ENCODE results near the gene RAB3A.
"Not testable (repeated sequence)": the region's sequence is repeated elsewhere in the genome, so short reads cannot be mapped to it uniquely, and the experiment has no call there.

Gene RAB3A

DNA sequence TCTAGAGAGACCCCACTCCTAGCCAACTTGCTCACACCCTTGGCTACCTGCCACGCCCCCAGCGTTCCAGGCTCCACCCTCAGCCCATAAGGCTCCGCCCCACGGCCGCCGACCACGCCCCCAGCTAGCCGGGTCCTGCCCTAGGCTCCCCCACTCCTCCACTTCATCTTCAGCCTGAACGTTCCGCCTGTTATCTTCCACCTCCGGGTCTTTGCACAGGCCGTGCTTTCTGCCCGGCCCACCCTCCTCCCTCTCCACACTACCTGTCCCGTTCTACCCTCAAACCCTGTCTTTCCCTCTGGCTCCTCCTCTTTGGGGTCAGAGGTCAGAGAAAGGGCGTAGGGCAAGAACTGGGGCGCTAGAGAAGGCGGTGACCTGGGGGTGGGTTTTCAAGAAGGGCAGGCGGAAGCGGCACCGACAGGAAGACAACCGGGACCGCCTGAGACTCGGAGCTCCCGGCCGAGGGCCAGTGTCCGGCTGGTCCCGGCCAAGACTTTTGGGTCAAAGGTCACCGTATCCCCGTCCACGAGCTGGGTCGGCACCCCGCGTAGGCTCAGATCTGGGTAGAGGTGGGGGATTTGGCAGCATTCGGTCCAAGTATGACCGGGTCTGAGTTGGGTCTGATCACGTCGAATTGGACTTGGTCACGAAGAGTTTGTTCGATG, 20.1 kb upstream of the RAB3A start:
- DNase-seq (ENCODE audit: low spot score): peak; percentile 80

- no peak for DNase-seq (ENCODE audit: low spot score)
These were observed 18.2 kb upstream of the RAB3A start for GRCh38 chr19:18221815-18222725.

GRCh38 chr19:18220632-18221275, 16.9 kb upstream of the RAB3A start:
- DNase-seq (ENCODE audit: low spot score): no peak

DNA sequence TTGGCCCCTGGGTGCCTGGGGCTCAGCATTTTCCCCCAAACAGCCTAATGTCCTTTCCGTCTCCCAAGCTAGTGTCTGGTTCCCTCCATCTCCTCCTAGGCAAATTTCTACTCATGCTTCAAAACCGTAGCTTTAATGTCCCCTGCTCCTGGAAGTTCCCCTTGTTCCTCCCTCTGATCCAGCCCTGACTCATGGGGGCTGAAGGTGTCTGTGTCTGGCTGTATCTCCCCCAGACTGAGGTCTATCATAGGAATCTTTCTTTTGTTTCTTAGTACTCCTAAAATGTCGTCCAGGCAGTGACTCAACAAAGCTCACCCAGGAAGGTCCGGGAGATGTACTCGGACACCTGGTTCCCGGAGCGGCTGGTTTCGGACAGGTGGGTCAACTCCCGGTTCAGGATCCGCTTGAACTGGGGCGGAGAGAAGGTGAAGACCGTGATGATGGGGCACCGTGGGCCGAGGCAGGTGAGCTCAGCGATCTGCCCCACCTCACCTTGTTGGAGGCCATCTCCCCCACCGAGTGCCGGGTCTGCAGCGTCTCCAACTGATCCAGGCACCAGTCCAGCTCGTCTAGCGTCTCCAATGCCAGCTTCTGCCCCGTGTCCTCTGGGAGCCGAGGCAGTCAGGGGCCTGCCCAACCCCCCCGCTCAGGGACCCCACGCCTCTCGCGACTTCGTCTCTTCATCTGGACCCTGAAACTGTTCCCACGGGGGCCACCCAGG, 16.2 kb upstream of the RAB3A start:
- no peak for DNase-seq (ENCODE audit: low spot score)

GRCh38 chr19:18218600-18218999, 14.8 kb upstream of the RAB3A start:
- DNase-seq (ENCODE audit: low spot score): no peak

GRCh38 chr19:18218159-18218558, 14.3 kb upstream of the RAB3A start:
- no peak for DNase-seq (ENCODE audit: low spot score)

DNA sequence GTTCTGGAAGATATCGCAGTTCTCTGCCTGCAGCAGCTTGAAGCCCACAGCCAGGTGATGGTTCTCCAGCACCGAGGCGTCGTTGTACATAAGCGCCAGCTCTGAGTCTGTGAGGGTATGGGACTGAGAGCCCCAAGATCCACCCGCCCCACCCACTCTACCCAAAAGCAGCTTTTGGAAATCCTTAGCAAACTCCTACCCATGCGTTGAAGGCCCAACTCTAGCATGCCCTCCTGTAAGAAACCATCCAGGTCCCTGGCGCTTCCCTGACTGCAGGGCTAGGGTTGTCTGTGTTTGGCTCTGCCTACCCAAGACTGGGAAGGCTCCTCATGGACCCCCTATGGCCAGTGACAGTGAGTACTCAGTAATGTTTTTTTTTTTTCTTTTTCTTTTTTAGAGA, 12.9 kb upstream of the RAB3A start:
- no peak for DNase-seq (ENCODE audit: low spot score)

DNA sequence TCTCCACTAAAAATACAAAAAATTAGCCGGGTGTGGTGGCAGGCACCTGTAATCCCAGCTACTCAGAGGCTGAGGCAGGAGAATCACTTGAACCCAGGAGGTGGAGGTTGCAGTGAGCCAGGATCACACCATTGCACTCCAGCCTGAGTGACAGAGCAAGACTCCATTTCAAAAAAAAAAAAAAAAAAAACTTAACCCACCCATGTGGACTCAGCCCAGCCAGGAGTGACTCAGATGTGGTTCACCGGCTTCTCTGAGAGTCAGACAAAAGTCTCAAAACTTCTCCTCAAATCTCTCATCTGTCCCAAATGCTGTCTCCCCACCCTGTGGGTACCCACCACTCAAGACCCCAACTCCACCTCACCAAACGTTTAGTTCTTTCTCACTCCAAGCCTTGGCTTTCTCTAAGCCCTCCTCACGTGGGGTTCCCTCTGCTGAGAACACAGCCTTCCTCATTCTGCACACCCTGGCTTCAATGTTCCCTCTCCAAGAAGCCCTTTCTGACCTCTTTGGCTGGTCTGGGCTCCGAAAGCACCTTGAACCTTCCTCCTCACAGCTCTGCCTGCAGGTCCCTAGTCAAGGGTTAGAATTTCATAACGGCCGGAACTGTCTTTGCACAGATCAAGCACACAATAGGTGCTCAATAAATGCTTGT, 11.1 kb upstream of the RAB3A start:
- DNase-seq (ENCODE audit: low spot score): no peak

DNA sequence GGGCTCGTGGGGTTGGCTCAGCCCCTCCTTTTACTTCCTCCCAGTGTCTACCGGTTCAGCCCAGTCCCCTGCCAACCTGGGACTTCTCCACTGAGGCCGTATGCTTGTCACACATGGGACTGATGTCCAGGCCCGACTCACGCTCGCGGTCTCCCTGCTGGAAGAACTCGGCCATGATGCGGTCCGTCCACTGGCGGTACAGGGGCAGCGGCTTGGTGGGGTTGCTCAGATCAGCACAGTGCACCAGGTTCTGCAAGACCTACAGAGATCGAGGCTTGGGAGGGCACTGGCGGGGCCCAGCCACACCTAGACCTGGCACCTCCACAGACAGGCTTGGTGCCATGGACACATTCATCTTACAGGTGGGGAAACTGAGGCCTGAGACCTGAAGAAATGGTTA, 7.8 kb upstream of the RAB3A start:
- DNase-seq (ENCODE audit: low spot score): no peak

- DNase-seq (ENCODE audit: low spot score): not testable (repeated sequence)
These were observed 6.1 kb upstream of the RAB3A start for GRCh38 chr19:18209912-18210311.

GRCh38 chr19:18208098-18208951, 4.5 kb upstream of the RAB3A start:
- DNase-seq (ENCODE audit: low spot score): peak; percentile 30

GRCh38 chr19:18206018-18206417, 2.2 kb upstream of the RAB3A start:
- no peak for DNase-seq (ENCODE audit: low spot score)

GRCh38 chr19:18205200-18205892, 1.5 kb upstream of the RAB3A start:
- peak; percentile 56 for DNase-seq (ENCODE audit: low spot score)

DNA sequence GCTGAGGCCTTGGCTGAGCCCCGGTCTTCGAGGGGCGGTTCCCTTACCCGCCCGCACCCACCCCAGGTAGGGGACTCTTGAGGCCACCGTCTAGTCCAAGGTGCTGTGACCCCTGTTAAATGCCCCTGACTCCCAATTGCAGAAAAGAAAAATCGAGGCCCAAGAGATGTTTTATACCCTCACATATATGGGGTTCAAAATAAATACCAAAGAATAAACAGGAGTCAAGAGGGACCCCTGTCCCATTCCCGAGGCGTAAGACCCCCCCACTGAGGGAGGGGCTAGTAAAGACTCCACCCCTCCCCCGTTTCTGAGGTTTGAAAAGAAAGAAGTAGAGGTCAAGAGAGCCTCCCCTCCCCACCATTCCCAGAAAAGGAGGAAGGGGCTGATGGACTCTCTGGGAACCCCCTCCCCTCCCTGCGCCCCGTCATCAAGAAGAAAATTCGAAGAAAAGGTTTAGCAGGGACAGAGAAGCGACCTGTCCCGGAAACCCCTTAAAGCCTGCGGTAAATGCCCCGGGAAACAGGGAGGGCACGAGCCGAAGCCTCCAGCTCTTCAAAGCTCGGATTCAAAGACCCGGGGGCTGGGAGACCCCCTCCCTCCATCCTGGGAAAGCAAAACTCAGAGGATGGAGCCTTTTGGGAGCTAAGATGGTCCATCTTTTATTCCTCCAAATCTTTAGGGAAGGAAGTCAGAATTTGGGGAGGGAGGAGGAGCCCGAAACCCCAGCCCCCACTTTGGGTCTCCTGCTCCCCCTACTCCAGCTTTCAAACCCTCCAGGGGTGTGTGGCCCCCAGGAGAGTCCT, 755 bp upstream of the RAB3A start:
- DNase-seq (ENCODE audit: low spot score): peak; percentile 61

- DNase-seq (ENCODE audit: low spot score): peak; percentile 55
These were observed 407 bp downstream of the RAB3A start for GRCh38 chr19:18203408-18203862.

GRCh38 chr19:18202778-18203407, 949 bp downstream of the RAB3A start:
- DNase-seq (ENCODE audit: low spot score): no peak

GRCh38 chr19:18202397-18202777, 1.5 kb downstream of the RAB3A start:
- no peak for DNase-seq (ENCODE audit: low spot score)

DNA sequence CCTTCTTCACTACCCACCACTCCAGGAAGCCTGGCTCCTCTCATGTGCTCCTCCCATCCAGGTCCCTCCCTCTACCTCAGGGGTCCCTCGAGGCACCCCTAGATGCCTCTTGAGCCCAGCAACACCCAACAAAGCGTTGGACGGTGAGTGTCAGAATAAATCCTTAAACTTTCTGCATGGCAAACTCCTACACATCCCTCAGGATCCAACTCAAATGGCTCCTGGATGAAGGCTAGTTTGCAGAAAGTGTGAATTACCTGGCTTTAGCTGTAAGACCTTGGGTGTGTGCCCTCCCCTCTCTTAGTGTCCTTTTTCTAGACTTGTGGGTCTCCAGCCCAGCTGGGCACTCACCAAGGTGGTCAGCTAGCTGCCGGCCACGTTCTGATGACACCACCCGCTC, 5.5 kb downstream of the RAB3A start:
- DNase-seq (ENCODE audit: low spot score): no peak

DNA sequence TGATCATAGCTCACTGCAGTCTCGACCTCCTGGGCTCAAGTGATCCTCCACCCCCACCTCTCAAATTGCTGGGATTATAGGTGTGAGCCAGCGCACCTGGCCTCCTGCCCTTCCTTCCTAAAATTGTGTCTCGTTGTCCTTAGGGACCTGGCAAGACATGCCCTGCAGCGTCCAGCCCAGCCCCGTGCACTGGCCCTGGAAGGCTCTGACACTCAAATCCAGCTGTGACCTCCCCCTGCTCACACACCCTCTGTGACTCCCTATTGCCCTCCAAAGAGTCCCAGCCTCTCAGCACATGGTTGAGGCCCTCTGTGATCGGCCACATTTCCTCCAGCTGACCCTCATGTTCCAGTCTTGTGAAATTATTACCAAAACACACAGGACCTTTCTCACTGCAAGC, 5.9 kb downstream of the RAB3A start:
- DNase-seq (ENCODE audit: low spot score): no peak

Measured in cerebellar cortex (tissue), 1 donor.